Stimulated activated CD8-positive, alpha-beta memory T cell treated with anti-CD3 and anti-CD28 coated beads, Interleukin-15, amount 100 ng/mL, for 48 hours (primary cell): Measurements from ENCODE around the gene PRTN3.
A peak's percentile ranks its signal among the peaks of the same experiment; 100 is the strongest.
"Not testable (repeated sequence)": the region's sequence is repeated elsewhere in the genome, so short reads cannot be mapped to it uniquely, and the experiment has no call there.

Source experiments
- DNase-seq, 2 donors: peaks; one replicate each; pipeline ENCODE4 v3.0.0-alpha.2; 2020; ENCODE audit warnings: low read depth in 2 of 2

The PRTN3 gene

GRCh38 chr19:866769-867300 lies 26.0 kb downstream of the PRTN3 start:
- no peak for DNase-seq

GRCh38 chr19:867301-867793 lies 26.5 kb downstream of the PRTN3 start:
- DNase-seq = no peak

GRCh38 chr19:867855-868457 lies 27.2 kb downstream of the PRTN3 start:
- no peak for DNase-seq

GRCh38 chr19:868458-869244 lies 27.9 kb downstream of the PRTN3 start:
- no peak for DNase-seq

GRCh38 chr19:869245-870177 lies 28.7 kb downstream of the PRTN3 start:
- DNase-seq = no peak

- DNase-seq = no peak
Observed at GRCh38 chr19:870314-870713, 29.5 kb downstream of the PRTN3 start.

GRCh38 chr19:870963-871401 lies 30.2 kb downstream of the PRTN3 start:
- DNase-seq = no peak

- DNase-seq = no peak
Observed at GRCh38 chr19:871446-872265, 30.9 kb downstream of the PRTN3 start.

- peak; percentile 64 to 80 for DNase-seq
Observed at GRCh38 chr19:872266-872951, 31.6 kb downstream of the PRTN3 start.

- DNase-seq = peak; percentile 57 to 62
Observed at GRCh38 chr19:873084-873483, 32.3 kb downstream of the PRTN3 start.

GRCh38 chr19:873561-874041 lies 32.8 kb downstream of the PRTN3 start:
- DNase-seq = no peak

- no peak for DNase-seq
Observed at GRCh38 chr19:875265-875879, 34.6 kb downstream of the PRTN3 start.

- no peak for DNase-seq
Observed at GRCh38 chr19:876089-876488, 35.3 kb downstream of the PRTN3 start.

GRCh38 chr19:876780-877314 lies 36.0 kb downstream of the PRTN3 start:
- DNase-seq = no peak

- not testable (repeated sequence) for DNase-seq
Observed at GRCh38 chr19:877992-878660, 37.3 kb downstream of the PRTN3 start.

GRCh38 chr19:878751-879561 lies 38.2 kb downstream of the PRTN3 start:
- not testable (repeated sequence) for DNase-seq

GRCh38 chr19:879711-880438 lies 39.1 kb downstream of the PRTN3 start:
- DNase-seq = no peak
